SK-N-SH (cell line): ENCODE results near the gene ZNF69.

ENCODE experiments used
- EP300 ChIP-seq, 2 experiments: IDR thresholded peaks; 2 replicates each; pipeline versions ENCODE4 v1.4.0 to v1.6.1; 2012; ENCODE audit warnings: borderline replicate concordance in 1 of 2, low read depth in 1 of 2, low read length in 1 of 2
- JUND ChIP-seq: IDR thresholded peaks from 2 replicates; pipeline ENCODE4 v1.4.0; 2012
- PBX3 ChIP-seq: IDR thresholded peaks from 2 replicates; pipeline ENCODE4; 2012
- POLR2AphosphoS5 ChIP-seq: IDR thresholded peaks from 2 replicates; pipeline ENCODE4 v1.6.1; 2012; ENCODE audit warnings: low read depth, low read length
- TCF12 ChIP-seq: IDR thresholded peaks from 2 replicates; pipeline ENCODE4 v1.4.0; 2012
- TF ChIP-seq, protein P1 (sequence below): fragments of 200-600 bp; sonication (generic); IDR thresholded peaks from 2 replicates; pipeline ENCODE4 v1.6.1; 2017; ENCODE audit warnings: antibody characterized with exemption, mild to moderate bottlenecking, moderate library complexity

GRCh38 chr19:11882606-11883005, 5.0 kb upstream of the ZNF69 start:
- no peak for TF ChIP-seq POLR2AphosphoS5
- TF ChIP-seq JUND: no peak
- TF ChIP-seq, protein P1, sequence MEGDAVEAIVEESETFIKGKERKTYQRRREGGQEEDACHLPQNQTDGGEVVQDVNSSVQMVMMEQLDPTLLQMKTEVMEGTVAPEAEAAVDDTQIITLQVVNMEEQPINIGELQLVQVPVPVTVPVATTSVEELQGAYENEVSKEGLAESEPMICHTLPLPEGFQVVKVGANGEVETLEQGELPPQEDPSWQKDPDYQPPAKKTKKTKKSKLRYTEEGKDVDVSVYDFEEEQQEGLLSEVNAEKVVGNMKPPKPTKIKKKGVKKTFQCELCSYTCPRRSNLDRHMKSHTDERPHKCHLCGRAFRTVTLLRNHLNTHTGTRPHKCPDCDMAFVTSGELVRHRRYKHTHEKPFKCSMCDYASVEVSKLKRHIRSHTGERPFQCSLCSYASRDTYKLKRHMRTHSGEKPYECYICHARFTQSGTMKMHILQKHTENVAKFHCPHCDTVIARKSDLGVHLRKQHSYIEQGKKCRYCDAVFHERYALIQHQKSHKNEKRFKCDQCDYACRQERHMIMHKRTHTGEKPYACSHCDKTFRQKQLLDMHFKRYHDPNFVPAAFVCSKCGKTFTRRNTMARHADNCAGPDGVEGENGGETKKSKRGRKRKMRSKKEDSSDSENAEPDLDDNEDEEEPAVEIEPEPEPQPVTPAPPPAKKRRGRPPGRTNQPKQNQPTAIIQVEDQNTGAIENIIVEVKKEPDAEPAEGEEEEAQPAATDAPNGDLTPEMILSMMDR: no peak
- TF ChIP-seq TCF12: no peak
- no peak for TF ChIP-seq PBX3
- TF ChIP-seq EP300 (IDR thresholded peaks at IDR 0.05; ENCODE audit: borderline replicate concordance in 1 of 2, low read depth in 1 of 2, low read length in 1 of 2): no peak
